GM23338 (cell line): ENCODE results near the gene TEKT4.
"Not testable (repeated sequence)": the region's sequence is repeated elsewhere in the genome, so short reads cannot be mapped to it uniquely, and the experiment has no call there.

Experiments used
- CREB1 ChIP-seq: fragments of 250-450 bp; sonication (Bioruptor Pico); IDR thresholded peaks from 2 replicates; pipeline ENCODE4 v1.5.0; 2020; ENCODE audit warnings: low read depth, mild to moderate bottlenecking, moderate library complexity
- CTCF ChIP-seq, 2 experiments: fragments of 200-600 bp in 1 of 2; sonication (generic) in 1 of 2; conservative IDR thresholded peaks; 2 replicates each; pipeline versions ENCODE4 v1.5.1 to v1.6.1; 2016 to 2017; ENCODE audit warnings: antibody characterized with exemption in 2 of 2, low read depth in 2 of 2, mild to moderate bottlenecking in 2 of 2, moderate library complexity in 1 of 2
- ETS1 ChIP-seq: IDR thresholded peaks from 2 replicates; pipeline ENCODE4 v1.6.1; 2016; ENCODE audit warnings: antibody characterized with exemption
- EZH2 ChIP-seq: fragments of 200-600 bp; sonication (generic); IDR thresholded peaks from one replicate; pipeline ENCODE4 v1.8.0; 2017; ENCODE audit warnings: antibody characterized with exemption, mild to moderate bottlenecking, low read depth; ENCODE audit not compliant: unreplicated experiment
- EZH2phosphoT487 ChIP-seq: fragments of 200-600 bp; sonication (generic); IDR thresholded peaks from one replicate; pipeline ENCODE4 v1.8.1; 2018; ENCODE audit warnings: antibody characterized with exemption; ENCODE audit not compliant: unreplicated experiment
- JUNB ChIP-seq: IDR thresholded peaks from one replicate; pipeline ENCODE4 v1.6.1; 2016; ENCODE audit warnings: antibody characterized with exemption; ENCODE audit not compliant: unreplicated experiment
- POLR2AphosphoS5 ChIP-seq: IDR thresholded peaks from 2 replicates; pipeline ENCODE4 v1.6.1; 2016; ENCODE audit warnings: antibody characterized with exemption, low read depth
- REST ChIP-seq: IDR thresholded peaks from one replicate; pipeline ENCODE4 v1.6.1; 2018; ENCODE audit warnings: antibody characterized with exemption; ENCODE audit not compliant: unreplicated experiment
- ZNF331 ChIP-seq: fragments of 250-450 bp; sonication (Bioruptor Pico); IDR thresholded peaks from 2 replicates; pipeline ENCODE4 v1.5.0; 2020; ENCODE audit warnings: low read depth, mild to moderate bottlenecking, moderate library complexity

GRCh38 chr2:94839224-94839623 is 32.0 kb upstream of the TEKT4 start:
- TF ChIP-seq CTCF (conservative IDR thresholded peaks at IDR 0.05; ENCODE audit: low read depth in 2 of 2); REST; JUNB; CREB1; POLR2AphosphoS5; EZH2; ZNF331 (CRISPR knock-in tag); EZH2phosphoT487; ETS1: not testable (repeated sequence)
